SK-N-SH treated with all-trans-retinoic acid at 6 μM for 48 hours (cell line): ENCODE measurements around the gene NPC1L1.

Experiments used
- ARNTL ChIP-seq: fragments of 450-650 bp; formaldehyde crosslinking; IDR thresholded peaks from 2 replicates; pipeline ENCODE4 v1.5.0; 2020; ENCODE audit warnings: low read depth, mild to moderate bottlenecking, moderate library complexity, borderline replicate concordance
- CSDC2 ChIP-seq: fragments of 250-450 bp; sonication (Bioruptor Pico); IDR thresholded peaks from 2 replicates; pipeline ENCODE4 v1.5.0; 2020; ENCODE audit warnings: mild to moderate bottlenecking, moderate library complexity
- ESRRG ChIP-seq: fragments of 250-450 bp; sonication (Bioruptor Pico); IDR thresholded peaks from 2 replicates; pipeline ENCODE4 v1.6.1; 2021; ENCODE audit warnings: mild to moderate bottlenecking
- TCF4 ChIP-seq: fragments of 250-450 bp; sonication (Bioruptor Pico); IDR thresholded peaks from 2 replicates; pipeline ENCODE4 v1.8.0; 2021; ENCODE audit warnings: mild to moderate bottlenecking, moderate library complexity, borderline replicate concordance
- ZFP3 ChIP-seq: fragments of 250-450 bp; sonication (Bioruptor Pico); IDR thresholded peaks from 2 replicates; pipeline ENCODE4 v1.5.0; 2020; ENCODE audit warnings: mild to moderate bottlenecking, moderate library complexity
- ZNF565 ChIP-seq: fragments of 450-650 bp; formaldehyde crosslinking; conservative IDR thresholded peaks from 2 replicates; pipeline ENCODE4 v1.5.0; 2020; ENCODE audit warnings: low read depth, mild to moderate bottlenecking, moderate library complexity
- ZNF8 ChIP-seq: fragments of 450-650 bp; formaldehyde crosslinking; IDR thresholded peaks from 2 replicates; pipeline ENCODE4 v1.5.0; 2020; ENCODE audit warnings: mild to moderate bottlenecking, moderate library complexity
- TF ChIP-seq, protein P1 (sequence below): fragments of 250-450 bp; sonication (Bioruptor Pico); IDR thresholded peaks from 2 replicates; pipeline ENCODE4 v1.8.0; 2021; ENCODE audit warnings: low read depth, mild to moderate bottlenecking, moderate library complexity, borderline replicate concordance

DNA sequence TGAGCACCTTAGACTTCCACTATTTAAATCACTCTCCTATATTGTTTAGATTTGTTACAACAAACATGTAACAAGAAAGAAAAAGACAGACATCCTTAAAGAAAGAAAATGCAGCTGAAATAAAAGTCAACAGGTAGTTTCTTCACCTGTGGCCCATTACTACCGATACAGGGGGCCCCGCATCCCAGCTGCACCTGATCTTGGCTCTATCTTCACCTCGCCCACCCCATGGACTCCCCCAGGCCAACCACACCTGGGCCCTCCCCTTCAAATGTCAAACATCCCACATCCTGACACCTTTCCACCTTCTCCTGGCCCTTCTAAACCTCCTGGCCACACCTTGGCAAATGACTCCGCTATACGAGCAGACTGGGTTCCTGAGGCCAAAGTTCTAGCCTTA lies 25.6 kb upstream of the NPC1L1 start:
- no peak for TF ChIP-seq CSDC2
- TF ChIP-seq ESRRG (CRISPR knock-in tag), result no peak
- no peak for TF ChIP-seq ZNF565 (CRISPR knock-in tag)
- no peak for TF ChIP-seq ZNF8 (CRISPR knock-in tag)
- TF ChIP-seq ZFP3 (CRISPR knock-in tag), result no peak
- no peak for TF ChIP-seq ARNTL
- TF ChIP-seq TCF4 (CRISPR knock-in tag), result no peak
- TF ChIP-seq, protein P1, sequence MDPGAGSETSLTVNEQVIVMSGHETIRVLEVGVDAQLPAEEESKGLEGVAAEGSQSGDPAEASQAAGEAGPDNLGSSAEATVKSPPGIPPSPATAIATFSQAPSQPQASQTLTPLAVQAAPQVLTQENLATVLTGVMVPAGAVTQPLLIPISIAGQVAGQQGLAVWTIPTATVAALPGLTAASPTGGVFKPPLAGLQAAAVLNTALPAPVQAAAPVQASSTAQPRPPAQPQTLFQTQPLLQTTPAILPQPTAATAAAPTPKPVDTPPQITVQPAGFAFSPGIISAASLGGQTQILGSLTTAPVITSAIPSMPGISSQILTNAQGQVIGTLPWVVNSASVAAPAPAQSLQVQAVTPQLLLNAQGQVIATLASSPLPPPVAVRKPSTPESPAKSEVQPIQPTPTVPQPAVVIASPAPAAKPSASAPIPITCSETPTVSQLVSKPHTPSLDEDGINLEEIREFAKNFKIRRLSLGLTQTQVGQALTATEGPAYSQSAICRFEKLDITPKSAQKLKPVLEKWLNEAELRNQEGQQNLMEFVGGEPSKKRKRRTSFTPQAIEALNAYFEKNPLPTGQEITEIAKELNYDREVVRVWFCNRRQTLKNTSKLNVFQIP (CRISPR knock-in tag), result no peak
